Measurements from ENCODE around the gene CYP4F8.

- TF ChIP-seq REST (IDR thresholded peaks at IDR 0.05; ENCODE audit: insufficient read depth in 1 of 2, low read depth in 2 of 2, low read length in 2 of 2) (no peak), FOXP2 (optimal IDR thresholded peaks at IDR 0.05; ENCODE audit: borderline replicate concordance, extremely low read depth, extremely low read length, insufficient read depth) (no peak), SIN3A (IDR thresholded peaks at IDR 0.05; ENCODE audit: borderline replicate concordance, insufficient read depth, low read length) (no peak)
Measured at GRCh38 chr19:15589760-15590451, 25.1 kb upstream of the CYP4F8 start.
